Stimulated activated CD8-positive, alpha-beta memory T cell treated with anti-CD3 and anti-CD28 coated beads, Interleukin-12 subunit alpha, Interleukin-12 subunit beta, amount 100 ng/mL, for 1 hour (primary cell): Measurements from ENCODE around the gene ROR2.
"Not testable (repeated sequence)": the region's sequence is repeated elsewhere in the genome, so short reads cannot be mapped to it uniquely, and the experiment has no call there.

Experiments
- DNase-seq: peaks from one replicate; pipeline ENCODE4 v3.0.0-alpha.2; 2020; ENCODE audit warnings: low read depth

Gene ROR2

DNA sequence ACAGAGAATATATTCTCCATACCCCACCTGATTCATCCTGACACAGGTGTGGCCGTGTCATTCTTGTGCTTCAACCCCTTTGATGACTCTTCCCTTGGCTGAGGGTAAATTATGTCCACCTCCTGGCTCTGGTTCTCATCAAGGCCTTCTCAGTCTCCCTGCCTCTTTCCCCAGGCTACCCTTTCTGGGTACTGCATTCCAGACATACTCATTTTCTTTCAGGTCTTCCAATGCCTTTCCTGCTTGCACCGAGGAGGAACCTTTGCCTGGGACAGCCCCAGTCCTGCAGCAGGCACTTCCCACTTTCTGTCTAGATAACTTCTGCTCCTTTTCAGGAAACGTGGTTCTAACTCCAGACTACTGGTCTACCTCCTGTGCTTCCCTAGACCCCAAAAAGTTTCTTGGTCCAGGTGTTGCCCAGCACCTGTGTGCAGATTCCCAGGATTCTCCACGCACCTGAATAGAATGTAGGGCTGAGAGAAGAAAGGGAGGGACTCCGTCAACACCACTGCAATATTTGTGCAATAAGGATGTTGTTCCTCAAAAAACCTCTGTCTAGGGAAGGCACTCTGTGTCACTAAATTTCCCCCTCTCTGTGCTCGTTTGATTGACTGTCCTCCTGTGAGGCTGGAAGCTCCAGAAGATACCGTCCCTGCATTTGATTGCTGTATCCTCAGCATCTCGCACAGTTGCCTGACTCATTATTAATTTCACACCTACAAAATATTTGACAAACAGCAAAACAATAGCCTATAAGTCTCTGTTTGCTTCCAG lies 271.0 kb downstream of the ROR2 start:
- DNase-seq, result no peak

DNA sequence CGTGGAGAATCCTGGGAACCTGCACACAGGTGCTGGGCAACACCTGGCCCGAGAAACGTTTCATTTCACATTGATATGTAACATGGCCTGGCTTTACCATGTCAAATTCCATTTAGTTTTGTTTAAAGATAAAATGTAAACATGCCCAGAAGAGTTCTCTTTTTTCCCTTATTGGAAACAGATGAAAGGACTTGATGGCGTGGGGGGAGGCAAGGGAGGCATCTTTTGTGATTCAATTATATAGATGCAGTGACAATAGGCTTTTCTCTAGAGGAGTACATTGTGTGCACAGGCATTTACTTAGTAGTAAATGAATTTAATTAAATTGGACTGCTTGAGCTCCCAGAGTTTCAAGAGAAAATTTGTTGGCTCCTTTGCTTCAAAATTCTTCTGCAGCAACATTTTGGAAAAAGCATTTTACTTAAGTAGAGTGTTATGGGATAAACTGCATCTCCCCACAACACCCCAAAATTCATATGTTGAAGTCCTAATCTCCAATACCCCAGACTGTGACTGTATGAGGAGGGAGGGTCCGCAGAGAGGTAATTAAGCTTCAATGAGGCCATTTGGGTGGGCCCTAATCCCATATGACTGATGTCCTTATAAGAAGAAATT lies 272.1 kb downstream of the ROR2 start:
- DNase-seq, result no peak

DNA sequence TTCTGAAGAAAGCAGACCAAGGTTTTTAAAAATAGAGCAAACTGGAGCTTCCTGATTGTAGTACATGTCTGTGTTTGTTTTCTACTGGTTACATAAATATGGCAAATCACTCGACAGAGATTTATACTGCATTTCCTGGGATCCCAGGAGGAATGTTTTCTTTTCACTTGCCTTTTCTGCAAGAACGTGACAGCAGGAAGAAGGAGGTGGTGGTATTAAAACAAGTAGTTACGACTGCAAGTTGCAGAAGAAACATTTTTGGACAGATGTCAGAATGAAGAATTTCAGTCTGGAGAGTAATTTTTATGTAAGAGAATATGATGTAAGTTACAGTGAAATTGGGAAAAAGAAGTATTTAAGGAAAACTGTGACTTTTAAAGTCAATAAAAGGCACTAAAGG lies 272.7 kb downstream of the ROR2 start:
- DNase-seq, result no peak

DNA sequence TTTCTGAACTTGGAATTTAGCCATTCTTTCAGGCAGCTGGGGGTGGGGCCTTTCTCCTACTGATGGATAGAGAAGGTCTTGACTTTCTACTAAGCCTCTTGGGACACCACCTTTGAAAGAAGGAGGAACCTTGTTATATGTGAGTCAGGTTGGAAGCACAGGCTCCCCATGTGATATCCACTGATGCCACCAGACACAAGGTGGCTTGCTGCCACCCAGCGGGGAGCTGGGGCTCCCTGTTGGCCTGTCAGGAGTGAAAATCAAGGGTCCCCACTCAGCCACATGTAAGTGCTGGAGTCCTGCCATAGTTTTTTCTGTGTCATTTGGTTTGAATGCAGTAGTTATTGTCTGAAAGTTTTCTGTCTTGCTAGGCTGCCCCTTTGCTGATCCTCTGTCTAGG lies 274.0 kb downstream of the ROR2 start:
- DNase-seq, result no peak

DNA sequence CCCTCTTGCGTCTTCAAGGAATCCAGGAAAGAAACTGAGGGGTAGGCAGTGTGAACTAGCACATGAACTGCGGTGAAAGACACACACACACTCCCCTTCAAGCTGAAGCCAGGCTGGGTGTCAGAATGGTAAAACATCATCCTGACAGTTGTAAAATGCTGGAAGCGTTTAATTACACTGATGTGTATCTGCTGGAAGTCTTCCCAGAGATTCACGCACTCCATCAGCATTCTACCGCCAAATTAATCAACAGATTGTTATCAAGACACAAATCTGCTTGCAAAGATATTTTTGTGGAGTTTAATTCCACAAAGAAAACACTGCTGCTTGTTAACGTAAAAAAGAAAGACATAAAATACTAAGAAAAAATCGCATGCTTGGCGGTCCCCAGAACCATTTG lies 285.4 kb downstream of the ROR2 start:
- no peak for DNase-seq

DNA sequence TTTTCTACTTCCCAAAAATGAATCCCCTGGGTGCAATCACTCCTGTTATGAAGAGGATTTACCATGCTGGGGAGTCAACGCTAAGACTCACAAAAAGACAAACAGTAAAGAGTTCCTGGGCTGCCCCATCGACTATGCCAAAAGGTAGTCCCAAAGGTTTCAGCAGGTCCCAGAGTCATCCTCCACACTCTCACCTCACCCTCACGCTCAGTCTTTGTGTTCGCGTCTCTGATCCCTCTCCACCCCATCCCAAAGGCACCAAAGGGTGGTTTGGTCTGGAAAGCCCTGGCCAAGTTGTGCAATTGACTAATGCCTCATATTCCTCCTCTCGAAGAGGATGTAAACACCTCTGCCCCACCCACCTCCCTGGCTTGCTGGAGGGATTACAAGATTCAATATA lies 286.2 kb downstream of the ROR2 start:
- DNase-seq, result no peak

DNA sequence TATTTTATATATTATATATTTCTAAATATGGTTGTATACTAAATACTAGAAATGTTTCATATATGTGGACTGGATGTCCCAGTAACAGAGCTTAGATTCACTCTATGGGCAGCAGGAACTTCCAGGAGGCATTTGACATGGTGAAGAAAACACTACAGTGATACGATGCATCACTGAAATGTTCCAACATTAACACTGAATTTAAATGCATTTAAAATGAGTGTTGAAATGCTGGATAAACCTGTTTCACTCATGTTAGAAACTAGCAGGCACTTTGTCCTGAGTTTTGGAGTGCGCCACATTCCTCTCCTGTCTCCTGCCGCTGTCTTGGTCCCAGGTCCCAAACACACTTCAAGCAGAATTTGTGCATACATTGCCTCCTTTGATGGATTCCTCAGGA lies 288.6 kb downstream of the ROR2 start:
- DNase-seq, result no peak

DNA sequence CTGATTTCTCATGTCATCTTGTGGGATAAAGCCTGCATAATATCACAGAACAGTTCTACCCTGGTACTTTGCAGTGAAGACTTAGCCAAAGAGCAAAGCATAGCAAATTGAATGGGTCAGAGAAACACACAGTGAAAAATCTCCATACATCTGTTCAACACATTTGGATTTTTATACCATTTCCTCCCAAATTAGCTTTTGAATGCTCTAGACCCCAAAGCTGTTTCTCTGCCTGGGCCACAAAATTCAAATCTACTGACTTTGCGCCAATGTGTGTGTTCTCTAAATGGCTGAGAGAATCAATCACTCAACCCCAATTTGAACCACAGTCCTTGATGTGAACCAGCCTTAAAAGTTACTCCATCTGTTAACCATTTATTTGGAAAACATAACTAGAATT lies 289.5 kb downstream of the ROR2 start:
- no peak for DNase-seq

DNA sequence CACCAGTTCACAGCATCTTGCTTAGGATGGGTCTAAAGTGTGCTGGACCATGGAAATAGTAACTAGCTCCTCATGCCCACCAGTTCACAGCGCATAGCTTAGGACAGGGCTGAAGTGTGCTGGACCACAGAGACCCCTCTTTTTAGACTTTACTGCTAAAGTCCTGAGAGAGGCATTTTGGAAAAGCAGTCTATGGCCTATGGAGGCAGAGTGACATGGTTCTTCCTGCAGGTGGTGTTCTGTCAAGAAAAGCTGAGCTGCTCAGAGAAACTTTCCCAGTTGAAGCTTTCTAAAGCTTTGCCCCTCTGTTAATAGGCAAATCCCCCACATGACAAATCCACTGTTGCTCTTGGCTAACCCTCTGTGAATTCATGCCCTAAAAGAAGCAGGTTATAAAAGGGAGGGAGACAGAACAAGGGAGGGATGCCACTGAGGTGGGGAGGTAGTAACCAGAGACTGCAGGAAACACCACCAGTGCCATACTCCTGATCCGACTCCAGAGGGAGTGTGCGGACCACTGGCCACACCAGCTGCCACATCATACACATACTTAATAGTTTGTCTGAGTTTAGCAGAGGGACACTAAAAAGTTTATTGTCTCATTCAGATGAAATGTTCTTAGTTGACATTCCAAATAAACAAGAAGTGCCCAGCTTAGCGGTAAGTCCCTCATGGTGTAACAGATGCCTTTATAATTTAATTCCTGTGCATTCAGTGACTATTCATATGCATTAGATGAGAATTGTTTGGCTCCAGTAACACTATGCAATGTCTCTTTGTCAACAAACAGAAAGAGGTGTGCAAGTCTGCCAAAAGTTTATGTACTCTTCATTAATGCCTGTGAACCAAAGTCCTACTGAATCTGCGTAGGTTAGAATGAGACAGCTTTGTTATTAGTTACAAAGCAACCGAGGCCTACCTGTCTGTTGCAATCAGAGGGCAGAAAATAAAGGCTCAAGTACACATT lies 290.2 kb downstream of the ROR2 start:
- no peak for DNase-seq

DNA sequence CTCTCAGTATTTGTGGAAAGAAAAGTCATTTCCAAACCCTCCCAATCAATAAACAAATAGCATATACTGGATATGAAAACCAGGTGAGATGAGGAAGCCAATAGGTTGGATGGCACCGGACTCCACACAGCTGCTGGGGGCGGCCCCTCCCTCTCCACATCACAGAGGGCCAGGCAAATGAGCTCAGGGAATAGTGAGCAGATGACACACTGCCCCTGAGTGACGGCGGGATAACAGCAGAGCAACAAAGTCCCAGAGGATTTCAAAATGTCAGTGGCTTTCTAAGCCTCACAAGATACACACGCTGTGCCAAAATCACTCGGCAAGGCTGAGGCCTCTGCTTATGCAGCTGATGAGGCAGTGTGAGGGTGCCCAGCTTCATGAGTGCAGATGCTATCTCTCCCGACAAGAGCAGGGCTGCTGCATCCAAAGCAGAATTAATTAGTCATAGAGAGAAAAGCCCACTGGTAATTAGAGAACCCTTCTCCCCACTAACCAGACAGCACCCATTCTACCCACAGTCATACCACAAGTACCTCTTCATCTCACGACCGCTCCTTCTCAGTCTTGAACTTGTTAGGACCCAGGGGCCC lies 291.4 kb downstream of the ROR2 start:
- no peak for DNase-seq

DNA sequence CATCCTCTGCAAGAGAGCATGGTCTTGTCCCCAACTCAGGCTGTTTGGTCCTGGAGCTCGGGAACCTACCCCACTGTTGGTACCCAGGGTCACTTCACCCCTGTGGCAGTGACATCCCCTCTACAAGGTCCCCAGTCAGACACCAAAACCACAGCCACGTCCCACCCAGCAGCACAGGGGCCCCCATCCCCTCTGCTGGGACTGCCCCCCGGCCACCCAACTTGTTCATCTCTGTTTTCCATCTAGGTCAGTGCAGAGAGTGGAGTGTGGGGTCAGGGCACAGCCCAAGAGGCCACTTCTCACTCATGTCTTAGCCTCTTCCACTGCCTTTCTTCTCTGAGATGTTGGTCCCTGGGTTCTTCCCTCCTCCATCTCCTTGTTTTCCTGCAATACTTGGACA lies 292.5 kb downstream of the ROR2 start:
- DNase-seq, result no peak

DNA sequence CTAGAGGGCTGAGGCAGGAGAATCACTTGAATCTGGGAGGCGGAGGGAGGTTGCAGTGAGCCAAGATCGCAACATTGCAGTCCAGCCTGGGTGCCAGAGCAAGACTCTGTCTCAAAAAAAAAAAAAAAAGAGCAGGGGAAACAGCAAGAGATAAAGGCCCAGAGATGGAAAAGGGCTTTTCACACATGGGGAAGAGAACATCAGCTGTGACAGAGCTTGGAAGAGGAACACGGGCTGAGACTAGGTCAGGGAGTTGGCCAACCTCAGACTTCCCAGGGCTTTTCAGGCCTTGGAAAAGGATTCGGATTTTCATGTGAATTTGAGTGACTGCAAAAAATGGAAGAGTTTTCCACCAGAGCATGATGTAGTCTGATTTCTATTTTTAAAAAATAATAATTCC lies 294.4 kb downstream of the ROR2 start:
- DNase-seq, result no peak

DNA sequence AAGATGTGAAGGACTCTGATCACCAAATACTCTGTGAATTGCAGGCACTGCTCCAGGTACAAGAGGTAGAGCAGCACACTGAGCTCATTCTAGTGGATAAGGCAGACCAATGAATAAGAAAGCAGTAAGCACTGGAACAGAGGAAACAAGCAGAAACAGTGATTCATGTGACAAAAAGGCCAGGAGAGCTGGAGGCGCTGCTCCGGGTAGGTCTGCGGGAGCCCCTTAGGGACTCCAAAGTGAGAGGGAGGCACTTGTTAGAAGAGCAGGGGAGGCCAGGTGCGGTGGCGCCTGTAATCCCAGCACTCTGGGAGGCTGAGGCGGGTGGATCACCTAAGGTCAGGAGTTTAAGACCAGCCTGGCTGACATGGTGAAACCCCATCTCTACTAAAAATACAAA lies 294.8 kb downstream of the ROR2 start:
- DNase-seq, result no peak

DNA sequence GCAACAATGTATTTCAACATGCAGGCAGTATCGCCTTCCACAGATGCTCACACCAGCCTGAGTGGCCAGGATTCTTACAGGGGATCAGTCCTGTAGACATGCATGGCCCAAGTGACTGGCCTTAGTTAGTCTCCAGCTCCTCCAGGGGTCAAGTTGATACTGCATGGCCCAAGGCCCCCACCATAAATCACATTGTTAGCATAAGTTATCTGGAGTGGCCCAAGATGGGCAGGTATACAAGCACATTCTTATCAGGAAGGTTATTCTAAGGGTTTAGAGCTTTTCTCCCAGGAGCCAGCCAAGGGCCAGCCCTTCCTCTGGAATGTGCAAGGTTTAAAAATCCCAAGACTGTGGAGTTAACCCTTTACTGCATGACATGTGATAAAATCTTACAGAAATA lies 295.5 kb downstream of the ROR2 start:
- DNase-seq, result no peak

DNA sequence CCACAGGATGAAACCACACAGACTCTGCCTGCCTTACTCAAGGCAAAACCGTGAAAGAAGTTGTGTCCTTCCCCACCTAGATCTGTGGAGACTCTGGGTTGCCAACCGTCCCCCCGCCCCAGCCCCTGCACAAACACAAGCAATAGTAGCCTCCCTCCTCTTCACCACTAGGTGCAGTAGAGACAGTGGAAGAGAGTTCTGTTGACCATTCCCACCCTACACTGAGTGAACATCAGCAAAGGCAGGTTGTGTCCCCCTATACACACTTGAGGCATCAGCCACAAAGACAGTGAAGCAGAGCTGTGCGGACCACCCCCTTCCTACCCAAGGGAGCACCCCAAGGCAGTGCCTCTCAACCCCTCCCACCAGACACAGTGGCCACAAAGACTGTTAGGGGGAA lies 302.7 kb downstream of the ROR2 start:
- DNase-seq, result no peak

DNA sequence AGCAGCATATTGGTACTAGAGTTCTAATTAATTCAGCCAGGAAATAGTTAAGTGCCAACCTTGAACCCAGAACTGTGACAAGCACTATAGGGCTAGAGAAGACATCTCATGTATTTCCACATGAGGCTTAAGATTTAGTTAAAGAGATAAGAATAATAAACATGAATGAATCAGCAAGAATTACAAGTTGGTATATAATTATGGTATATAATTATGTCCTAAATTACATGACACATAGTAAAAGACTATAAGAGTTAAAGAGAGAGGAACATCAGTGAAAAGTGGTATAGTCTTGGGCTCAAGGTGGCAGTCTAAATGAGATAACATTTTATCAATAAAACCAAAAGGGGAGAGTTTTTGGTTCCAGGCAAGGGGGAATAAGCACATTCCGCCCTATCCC lies 303.3 kb downstream of the ROR2 start:
- DNase-seq, result no peak

DNA sequence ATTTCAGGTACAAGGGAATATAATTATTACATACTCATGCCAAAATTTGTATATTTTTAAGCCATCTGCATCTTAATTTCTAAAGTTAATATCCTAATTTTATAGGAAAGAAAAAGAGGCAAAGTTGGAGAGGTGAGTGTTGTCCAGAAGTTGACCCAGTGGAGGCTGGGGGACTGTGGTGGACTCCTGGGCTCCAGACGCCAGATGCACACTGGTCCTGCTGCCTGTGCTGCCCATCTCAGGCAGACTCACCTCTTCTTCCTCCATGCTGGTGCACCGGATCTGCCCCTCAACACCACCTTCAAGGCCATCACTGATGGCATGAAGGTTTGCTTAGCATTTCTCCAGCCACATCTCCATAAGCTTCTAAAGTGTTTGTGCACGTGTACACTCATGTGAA lies 305.6 kb downstream of the ROR2 start:
- no peak for DNase-seq

DNA sequence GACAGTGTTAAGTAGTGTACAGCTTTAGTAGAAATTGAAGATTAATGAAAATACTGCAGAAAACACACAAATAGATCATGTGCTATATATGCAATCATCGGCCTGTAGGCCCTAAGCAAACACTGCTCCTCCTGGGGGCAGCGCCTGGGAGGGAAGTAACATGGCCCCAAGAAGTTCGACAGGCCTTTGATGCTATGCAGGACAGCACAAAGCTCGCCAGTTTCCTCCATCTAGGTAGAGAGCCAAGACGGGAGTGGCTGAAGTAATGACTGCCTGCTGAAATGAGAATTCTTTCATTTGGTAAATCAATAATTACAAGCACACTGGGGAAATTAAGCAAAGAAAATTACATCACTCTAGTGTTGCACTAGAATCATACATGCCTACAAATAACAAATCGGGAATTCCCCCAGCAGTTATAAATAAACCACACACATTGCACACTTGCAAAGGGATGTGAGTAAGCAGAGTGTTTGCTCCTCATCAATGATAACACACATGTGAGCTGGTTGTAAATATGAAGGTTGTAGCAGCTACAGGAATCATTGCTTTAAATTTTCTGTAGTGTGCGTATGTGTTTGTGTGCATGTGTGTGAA lies 306.4 kb downstream of the ROR2 start:
- no peak for DNase-seq

DNA sequence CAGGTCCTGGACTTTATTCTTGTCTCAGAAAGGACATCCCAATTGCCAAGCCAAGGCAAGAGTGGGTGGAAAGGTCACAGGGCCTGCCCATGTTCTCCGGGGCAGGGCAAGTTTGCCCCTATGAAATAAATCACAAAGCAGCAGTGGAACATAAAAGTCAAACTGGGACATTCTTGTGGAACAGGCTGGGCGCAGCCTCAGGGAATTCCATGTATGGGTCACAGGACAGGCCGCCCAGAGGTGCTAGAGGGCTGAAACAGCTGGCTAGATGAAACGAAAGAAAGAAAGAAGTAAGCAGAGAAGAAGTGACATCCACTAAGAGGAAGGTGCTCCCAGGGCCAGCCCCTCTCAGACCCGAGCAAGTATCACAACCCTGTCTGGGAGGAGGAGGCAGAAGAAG lies 307.3 kb downstream of the ROR2 start:
- DNase-seq, result no peak

DNA sequence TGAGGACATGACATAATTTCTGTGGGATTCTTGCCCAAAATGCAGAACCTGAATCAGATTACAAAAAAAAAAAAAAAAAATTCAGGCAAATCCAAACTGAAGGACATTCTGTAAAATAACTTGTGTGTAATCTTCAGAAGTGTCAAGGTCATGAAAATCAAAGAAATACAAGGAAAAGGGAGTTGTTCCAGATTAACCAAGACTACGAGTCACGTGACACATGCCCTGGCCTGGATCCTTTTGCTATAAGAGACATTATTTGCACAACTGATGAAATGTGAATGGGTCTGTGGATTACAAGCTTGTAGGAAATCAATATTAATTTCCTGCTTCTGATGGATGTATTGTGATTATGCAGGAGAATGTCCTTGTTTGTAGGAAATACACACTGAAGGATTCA lies 309.6 kb downstream of the ROR2 start:
- no peak for DNase-seq

DNA sequence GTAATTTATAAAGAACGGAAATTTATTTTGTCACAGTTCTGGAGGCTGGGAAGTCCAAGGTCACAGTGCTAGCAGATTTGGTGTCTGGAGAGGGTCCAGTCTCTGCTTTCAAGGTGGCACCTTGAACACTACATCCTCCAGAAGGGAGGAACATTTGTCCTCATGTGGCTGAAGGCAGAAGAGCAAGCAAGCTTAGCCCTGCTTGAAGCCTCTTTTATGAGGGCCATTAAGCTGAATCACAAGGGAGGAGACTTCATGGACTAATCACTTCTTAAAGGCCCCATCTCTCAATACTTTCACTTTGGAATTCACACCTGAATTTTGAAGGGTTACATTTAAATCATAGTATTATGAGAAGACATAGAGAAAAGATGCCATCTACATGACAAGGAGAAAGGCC lies 311.0 kb downstream of the ROR2 start:
- no peak for DNase-seq

DNA sequence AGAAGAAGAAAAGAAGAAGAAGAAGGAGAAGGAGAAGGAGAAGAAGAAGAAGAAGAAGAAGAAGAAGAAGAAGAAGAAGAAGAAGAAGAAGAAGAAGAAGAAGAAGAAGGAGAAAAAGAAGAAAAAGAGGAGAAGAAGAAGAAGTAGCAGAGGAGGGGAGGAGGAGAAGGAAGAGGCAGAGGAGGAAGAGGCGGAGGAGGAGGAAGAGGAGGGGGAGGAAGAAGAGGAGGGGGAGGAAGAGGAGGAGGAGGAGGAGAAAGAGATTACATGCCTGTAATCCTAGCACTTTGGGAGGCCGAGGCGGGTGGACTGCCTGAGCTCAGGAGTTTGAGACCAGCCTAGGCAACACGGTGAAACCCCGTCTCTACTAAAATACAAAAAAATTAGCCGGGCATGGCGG lies 315.2 kb downstream of the ROR2 start:
- not testable (repeated sequence) for DNase-seq
